ENCODE results near the gene PDGFRB.

- TF ChIP-seq POLR2AphosphoS5 (IDR thresholded peaks at IDR 0.05) = no peak
- TF ChIP-seq, protein P1, sequence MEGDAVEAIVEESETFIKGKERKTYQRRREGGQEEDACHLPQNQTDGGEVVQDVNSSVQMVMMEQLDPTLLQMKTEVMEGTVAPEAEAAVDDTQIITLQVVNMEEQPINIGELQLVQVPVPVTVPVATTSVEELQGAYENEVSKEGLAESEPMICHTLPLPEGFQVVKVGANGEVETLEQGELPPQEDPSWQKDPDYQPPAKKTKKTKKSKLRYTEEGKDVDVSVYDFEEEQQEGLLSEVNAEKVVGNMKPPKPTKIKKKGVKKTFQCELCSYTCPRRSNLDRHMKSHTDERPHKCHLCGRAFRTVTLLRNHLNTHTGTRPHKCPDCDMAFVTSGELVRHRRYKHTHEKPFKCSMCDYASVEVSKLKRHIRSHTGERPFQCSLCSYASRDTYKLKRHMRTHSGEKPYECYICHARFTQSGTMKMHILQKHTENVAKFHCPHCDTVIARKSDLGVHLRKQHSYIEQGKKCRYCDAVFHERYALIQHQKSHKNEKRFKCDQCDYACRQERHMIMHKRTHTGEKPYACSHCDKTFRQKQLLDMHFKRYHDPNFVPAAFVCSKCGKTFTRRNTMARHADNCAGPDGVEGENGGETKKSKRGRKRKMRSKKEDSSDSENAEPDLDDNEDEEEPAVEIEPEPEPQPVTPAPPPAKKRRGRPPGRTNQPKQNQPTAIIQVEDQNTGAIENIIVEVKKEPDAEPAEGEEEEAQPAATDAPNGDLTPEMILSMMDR (IDR thresholded peaks at IDR 0.05) = no peak
Measured at GRCh38 chr5:150070821-150071220, 84.8 kb downstream of the PDGFRB start.

Data from breast epithelium (tissue), 3 donors.